AG04449 (cell line): ENCODE data around the gene KREMEN2.

Source experiments
- CTCF ChIA-PET: fragments of 350-600 bp; formaldehyde crosslinking; extraction: SDS; loops from one replicate; lab custom pipeline; 2021; ENCODE audit warnings: antibody characterized with exemption; lab: Yijun Ruan, JAX
- POLR2A ChIA-PET: fragments of 400-600, 350-600 bp; formaldehyde crosslinking; extraction: SDS; loops from one replicate; lab custom pipeline; 2020; ENCODE audit warnings: antibody characterized with exemption, inconsistent platforms; lab: Yijun Ruan, JAX
- DNase-seq: peaks from one replicate; pipeline ENCODE4 v3.0.0-alpha.2; 2010; ENCODE audit warnings: low read depth, low spot score
- H3K4me3 ChIP-seq: 2 replicates; pipeline ENCODE4 v1.5.1; 2011; ENCODE audit warnings: low read depth, mild to moderate bottlenecking, control low read depth, low read length
- TF ChIP-seq, protein P1 (sequence below): IDR thresholded peaks from one replicate; pipeline ENCODE4 v1.5.1; 2011; ENCODE audit warnings: mild to moderate bottlenecking, moderate library complexity, low read length, control low read depth, inconsistent platforms; ENCODE audit not compliant: insufficient read depth; ENCODE audit errors: missing control alignments

Gene KREMEN2

DNA sequence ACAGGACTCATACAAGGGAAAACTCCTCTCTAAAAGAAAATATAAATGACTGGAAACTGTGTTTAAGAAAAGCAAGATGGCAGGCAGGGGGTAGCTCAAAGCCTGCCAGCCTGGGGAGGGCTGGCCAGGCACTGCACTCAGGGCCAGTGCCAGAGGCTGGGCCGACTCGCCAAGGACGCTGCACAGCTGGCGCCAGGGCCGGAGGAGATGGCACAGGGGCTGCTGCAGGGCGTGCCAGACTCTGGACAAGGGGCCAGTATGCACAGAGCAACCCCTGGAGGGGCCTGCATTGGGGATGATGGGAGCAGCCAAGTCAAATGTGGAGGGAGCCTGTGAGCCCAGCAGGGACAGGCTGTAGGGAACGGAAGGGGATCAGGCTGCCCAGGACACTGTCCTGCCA, 12.1 kb downstream of the KREMEN2 start:
- no peak for DNase-seq
- H3K4me3 ChIP-seq = no peak overlapping the region
- ChIA-PET CTCF (interaction anchor here (1.5 kb wide), 1 partner anchor 8 kb away, joined by 4 read pairs; no protein-coding TSS in a partner anchor), POLR2A (no interaction called here)
- TF ChIP-seq, protein P1, sequence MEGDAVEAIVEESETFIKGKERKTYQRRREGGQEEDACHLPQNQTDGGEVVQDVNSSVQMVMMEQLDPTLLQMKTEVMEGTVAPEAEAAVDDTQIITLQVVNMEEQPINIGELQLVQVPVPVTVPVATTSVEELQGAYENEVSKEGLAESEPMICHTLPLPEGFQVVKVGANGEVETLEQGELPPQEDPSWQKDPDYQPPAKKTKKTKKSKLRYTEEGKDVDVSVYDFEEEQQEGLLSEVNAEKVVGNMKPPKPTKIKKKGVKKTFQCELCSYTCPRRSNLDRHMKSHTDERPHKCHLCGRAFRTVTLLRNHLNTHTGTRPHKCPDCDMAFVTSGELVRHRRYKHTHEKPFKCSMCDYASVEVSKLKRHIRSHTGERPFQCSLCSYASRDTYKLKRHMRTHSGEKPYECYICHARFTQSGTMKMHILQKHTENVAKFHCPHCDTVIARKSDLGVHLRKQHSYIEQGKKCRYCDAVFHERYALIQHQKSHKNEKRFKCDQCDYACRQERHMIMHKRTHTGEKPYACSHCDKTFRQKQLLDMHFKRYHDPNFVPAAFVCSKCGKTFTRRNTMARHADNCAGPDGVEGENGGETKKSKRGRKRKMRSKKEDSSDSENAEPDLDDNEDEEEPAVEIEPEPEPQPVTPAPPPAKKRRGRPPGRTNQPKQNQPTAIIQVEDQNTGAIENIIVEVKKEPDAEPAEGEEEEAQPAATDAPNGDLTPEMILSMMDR = no peak

DNA sequence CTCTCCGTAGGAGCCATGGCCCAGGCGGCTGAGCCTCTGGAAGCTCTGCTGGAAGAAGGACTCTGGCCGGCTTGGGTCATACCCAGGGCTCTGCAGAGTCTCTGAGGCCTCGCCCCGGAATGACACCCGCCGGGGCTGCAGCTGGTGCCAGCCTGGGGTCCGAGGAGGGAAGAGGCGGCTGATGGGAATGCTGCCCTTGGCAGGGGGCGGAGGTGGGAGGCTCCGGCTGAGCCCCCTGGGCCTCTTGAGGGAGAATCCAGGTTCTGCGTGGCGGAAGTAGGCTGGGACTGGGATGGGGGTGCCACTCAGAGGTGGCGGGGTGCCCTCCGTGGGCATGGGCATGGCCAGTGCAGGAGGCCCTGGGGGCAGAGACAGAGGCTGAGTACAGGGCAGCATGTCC, 12.6 kb downstream of the KREMEN2 start:
- H3K4me3 ChIP-seq = no peak overlapping the region
- no peak for DNase-seq
- CTCF ChIA-PET = interaction anchor here (2.0 to 2.4 kb wide), 2 partner anchors 15 to 50 kb away, joined by 8 to 10 read pairs; no protein-coding TSS in a partner anchor
- POLR2A ChIA-PET = no interaction called here
- TF ChIP-seq, protein P1 = no peak

DNA sequence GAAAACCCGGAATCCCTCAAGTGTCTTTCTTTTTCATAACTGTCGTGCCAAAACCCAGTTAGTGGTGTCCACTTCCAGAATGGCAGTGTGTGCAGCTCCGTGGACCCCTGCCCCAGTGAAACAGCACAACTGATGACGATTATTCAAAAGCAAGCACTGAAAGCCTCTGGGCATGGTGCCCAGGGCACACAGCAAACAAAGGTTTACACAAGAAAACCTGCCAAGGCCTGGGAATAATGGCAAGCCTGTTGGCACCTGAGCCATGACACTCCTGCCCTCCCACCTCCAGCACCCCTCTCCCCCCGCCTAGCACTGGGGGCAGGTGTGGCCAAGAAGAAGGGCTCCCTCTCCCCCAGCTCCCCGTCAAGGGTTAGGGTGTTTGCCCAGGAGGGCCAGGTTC, 13.4 kb downstream of the KREMEN2 start:
- TF ChIP-seq, protein P1 = no peak
- no peak overlapping the region for H3K4me3 ChIP-seq
- POLR2A ChIA-PET = interaction anchor here (0.6 kb wide), 1 partner anchor 305 kb away, joined by 3 read pairs; no protein-coding TSS in a partner anchor

DNA sequence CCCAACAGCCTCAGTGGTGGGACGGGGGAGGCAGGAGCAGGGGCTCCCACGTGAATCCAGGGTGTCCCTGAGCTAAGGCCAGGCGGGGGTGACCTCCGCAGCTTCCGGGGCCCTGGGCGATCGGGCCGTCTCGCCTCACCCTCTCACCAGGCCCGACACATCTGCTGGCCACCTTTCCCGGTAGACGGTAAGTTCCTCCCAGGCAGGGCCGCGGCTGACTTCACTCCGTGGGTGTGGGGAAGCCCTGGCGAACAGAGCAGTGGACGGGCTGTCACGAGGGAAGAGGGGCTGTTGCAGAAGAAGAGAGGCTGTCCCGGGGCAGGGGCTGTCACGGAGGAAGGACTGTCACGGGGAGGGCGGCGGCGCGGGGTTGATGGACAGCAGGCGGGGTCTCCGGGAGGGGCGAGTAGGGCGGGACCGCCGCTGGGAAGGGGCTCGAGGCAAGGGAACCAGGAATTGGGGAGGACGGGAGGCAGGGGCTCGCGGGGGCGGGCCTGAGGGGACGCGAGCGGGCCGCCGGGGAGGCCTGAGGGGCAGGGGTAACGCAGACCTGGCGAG, 15.7 kb downstream of the KREMEN2 start:
- DNase-seq = no peak
- POLR2A ChIA-PET = no interaction called here
- TF ChIP-seq, protein P1 = no peak
- CTCF ChIA-PET = interaction anchor here (1.0 to 2.3 kb wide), 2 partner anchors 8 to 18 kb away, joined by 3 to 10 read pairs; no protein-coding TSS in a partner anchor
- H3K4me3 ChIP-seq = peak overlapping the region; percentile 86

More for the DNA sequence above, 13.4 kb downstream of the KREMEN2 start:
- no peak for DNase-seq
- CTCF ChIA-PET = interaction anchor here (0.9 to 2.4 kb wide), 5 partner anchors 7 to 138 kb away, joined by 3 to 10 read pairs (median 7); no protein-coding TSS in a partner anchor

DNA sequence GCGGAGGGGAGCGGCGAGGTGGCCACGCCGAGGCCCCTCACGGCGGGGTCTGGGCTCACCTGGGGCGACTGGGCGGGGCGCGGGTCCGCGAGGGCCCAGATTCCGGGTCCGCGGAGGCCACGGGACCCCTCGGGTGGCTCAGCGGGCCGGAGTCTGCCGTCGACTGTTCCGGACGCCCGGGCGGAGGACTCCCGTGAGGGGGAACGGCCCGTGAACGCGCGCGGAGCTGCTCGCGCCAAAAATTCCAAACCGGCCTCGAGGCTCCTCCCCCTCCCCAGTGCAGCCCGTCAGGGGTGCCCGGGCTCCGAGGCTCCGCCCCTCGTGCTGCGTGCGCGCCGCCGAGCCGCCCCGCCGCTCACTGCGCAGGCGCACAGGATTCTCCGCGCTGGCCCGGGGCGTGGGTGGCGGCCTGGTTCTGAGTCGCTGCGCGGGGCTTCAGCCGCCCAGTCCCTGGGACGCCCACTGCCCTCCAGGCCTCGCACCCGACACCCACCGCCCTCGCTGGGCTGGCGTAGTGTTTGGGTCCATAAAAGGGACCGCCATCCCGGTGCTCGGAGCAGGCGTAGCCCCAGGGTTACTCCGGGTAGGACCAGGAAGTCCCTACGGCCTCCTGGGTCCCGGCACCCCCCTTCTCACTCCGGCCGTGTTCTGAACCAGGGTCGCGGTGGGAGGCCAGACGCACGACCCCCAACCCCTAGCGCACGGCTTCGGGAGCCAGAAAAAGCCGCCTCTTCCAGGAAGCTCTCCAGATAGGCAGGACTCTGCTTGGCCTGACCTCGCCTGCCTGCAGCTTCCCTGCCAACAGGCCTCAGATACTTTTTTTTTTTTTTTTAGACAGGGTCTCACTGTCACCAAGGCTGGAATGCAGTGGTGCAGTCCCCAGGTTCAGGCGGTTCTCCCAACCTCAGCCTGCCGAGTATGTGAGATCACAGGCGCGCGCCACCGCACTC, 16.4 kb downstream of the KREMEN2 start, which contains the start of gene PKMYT1:
TSS of gene PKMYT1 (minus strand) at position 220 of the 950 bp plus-strand sequence. CDS start 789 bp downstream, outside the sequence.
- POLR2A ChIA-PET = interaction anchor here (2.0 kb wide), 1 partner anchor 40 kb away, joined by 5 read pairs; the partner anchor contains the start of gene TNFRSF12A
- peak within 1 kb of the TSS; percentile 86 for H3K4me3 ChIP-seq
- TF ChIP-seq, protein P1 = no peak
- CTCF ChIA-PET = interaction anchor here (0.9 to 2.3 kb wide), 7 partner anchors 9 to 53 kb away, joined by 3 to 10 read pairs (median 5); no protein-coding TSS in a partner anchor
- DNase-seq = no peak
